ENCODE measurements around the gene ILF2. TPM values are rescaled to one million over a fixed set of nuclear protein-coding genes. Genes with fewer than 3 reads are reported as not detected.

Gene ILF2
- total RNA-seq, 1 experiment from 2014 or later = 221 TPM

GRCh38 chr1:153688736-153689328, 18.0 kb upstream of the ILF2 start:
- Histone ChIP-seq H3K4me1 (ENCODE audit: control insufficient read depth, insufficient read depth, low read length) (no peaks in the 10 kb centered on the region), H3K9me3 (ENCODE audit: control insufficient read depth, insufficient read depth, low read depth, low read length) (no peaks in the 10 kb centered on the region), H3K27ac (ENCODE audit: low read length) (no peak overlapping the region), H3K36me3 (ENCODE audit: control insufficient read depth, insufficient read depth, low read length) (no peaks in the 10 kb centered on the region), H3K4me3 (ENCODE audit: low read depth in 2 of 2, low read length in 2 of 2) (no peak overlapping the region), H3K27me3 (ENCODE audit: control insufficient read depth, insufficient read depth, low read length) (no peaks in the 10 kb centered on the region)
- TF ChIP-seq CTCF (IDR thresholded peaks at IDR 0.05) (no peak), SIN3A (IDR thresholded peaks at IDR 0.05; ENCODE audit: borderline replicate concordance, insufficient read depth, low read depth, low read length) (no peak), POLR2AphosphoS5 (IDR thresholded peaks at IDR 0.05; ENCODE audit: low read depth, low read length) (no peak), TCF7L2 (IDR thresholded peaks at IDR 0.05; ENCODE audit: low read depth, low read length) (no peak), REST (IDR thresholded peaks at IDR 0.05; ENCODE audit: insufficient read depth in 1 of 2, low read depth in 2 of 2, low read length in 1 of 2) (no peak)
- ATAC-seq (no peak), DNase-seq (ENCODE audit: low read depth, low spot score) (no peak)
- CTCF ChIA-PET = interaction anchor here (0.5 to 0.7 kb wide), 2 partner anchors 14 to 43 kb away, joined by 3 read pairs; no protein-coding TSS in a partner anchor
- in situ Hi-C loops (cut with HindIII; ENCODE audit: low pct_unique_long_range_greater_than_20kb, low sequenced_read_pairs) (no loop called here), intact Hi-C loops (cut with micrococcal nuclease; ENCODE audit: unreplicated experiment) (no loop called here)
- POLR2A ChIA-PET = no interaction called here
- no TSS peak for BruUV-seq (replicated peaks)

GRCh38 chr1:153688276-153688675, 17.5 kb upstream of the ILF2 start:
- DNase-seq (ENCODE audit: low read depth, low spot score) (no peak), ATAC-seq (no peak)
- ChIA-PET POLR2A (no interaction called here), CTCF (no interaction called here)
- in situ Hi-C loops (cut with HindIII; ENCODE audit: low pct_unique_long_range_greater_than_20kb, low sequenced_read_pairs) = no loop called here
- Histone ChIP-seq H3K4me1 (ENCODE audit: control insufficient read depth, insufficient read depth, low read length) (no peaks in the 10 kb centered on the region), H3K9me3 (ENCODE audit: control insufficient read depth, insufficient read depth, low read depth, low read length) (no peaks in the 10 kb centered on the region), H3K4me3 (ENCODE audit: low read depth in 2 of 2, low read length in 2 of 2) (no peak overlapping the region), H3K27me3 (ENCODE audit: control insufficient read depth, insufficient read depth, low read length) (no peaks in the 10 kb centered on the region), H3K27ac (ENCODE audit: low read length) (no peak overlapping the region), H3K36me3 (ENCODE audit: control insufficient read depth, insufficient read depth, low read length) (no peaks in the 10 kb centered on the region)
- intact Hi-C loops (cut with micrococcal nuclease; ENCODE audit: unreplicated experiment) = no loop called here
- no TSS peak for BruUV-seq (replicated peaks)
- TF ChIP-seq POLR2AphosphoS5 (IDR thresholded peaks at IDR 0.05; ENCODE audit: low read depth, low read length) = no peak
- TF ChIP-seq TCF7L2 (IDR thresholded peaks at IDR 0.05; ENCODE audit: low read depth, low read length) = no peak
- TF ChIP-seq REST (IDR thresholded peaks at IDR 0.05; ENCODE audit: insufficient read depth in 1 of 2, low read depth in 2 of 2, low read length in 1 of 2) = no peak
- no peak for TF ChIP-seq SIN3A (IDR thresholded peaks at IDR 0.05; ENCODE audit: borderline replicate concordance, insufficient read depth, low read depth, low read length)
- no peak for TF ChIP-seq CTCF (IDR thresholded peaks at IDR 0.05)

All from Panc1 (cell line).